Epithelial cell of esophagus (primary cell): Measurements from ENCODE around the gene NMS.

Experiments used
- DNase-seq: peaks from one replicate; pipeline ENCODE4 v3.0.0; 2010; ENCODE audit warnings: low read depth
- H3K4me3 ChIP-seq: 2 replicates; pipeline ENCODE4 v1.5.1; 2011; ENCODE audit warnings: mild to moderate bottlenecking, low read length, control low read depth
- CTCF ChIP-seq: IDR thresholded peaks from 2 replicates; pipeline ENCODE4 v1.5.1; 2011; ENCODE audit warnings: low read depth, mild to moderate bottlenecking, low read length, control low read depth, inconsistent platforms; ENCODE audit not compliant: insufficient read depth; ENCODE audit errors: missing control alignments

The NMS gene

GRCh38 chr2:100484390-100484789, 14.1 kb downstream of the NMS start:
- no peak for TF ChIP-seq CTCF
- DNase-seq: no peak
- H3K4me3 ChIP-seq: no peak overlapping the region

GRCh38 chr2:100485396-100485795, 15.1 kb downstream of the NMS start:
- DNase-seq: no peak
- TF ChIP-seq CTCF: no peak
- H3K4me3 ChIP-seq: no peak overlapping the region

GRCh38 chr2:100494712-100495111, 24.4 kb downstream of the NMS start:
- TF ChIP-seq CTCF: no peak
- no peak overlapping the region for H3K4me3 ChIP-seq
- DNase-seq: no peak

GRCh38 chr2:100502782-100503181, 32.5 kb downstream of the NMS start:
- no peak overlapping the region for H3K4me3 ChIP-seq
- DNase-seq: no peak
- no peak for TF ChIP-seq CTCF

- DNase-seq: no peak
- no peak for TF ChIP-seq CTCF
- no peak overlapping the region for H3K4me3 ChIP-seq
Measured at GRCh38 chr2:100504542-100504941, 34.3 kb downstream of the NMS start.

GRCh38 chr2:100509066-100509465, 38.8 kb downstream of the NMS start:
- no peak overlapping the region for H3K4me3 ChIP-seq
- DNase-seq: no peak

More at GRCh38 chr2:100509066-100509465, 38.8 kb downstream of the NMS start:
- TF ChIP-seq CTCF: no peak
